ENCODE results near the gene LEFTY1.

Gene LEFTY1

GRCh38 chr1:225871359-225872074 is 17.4 kb downstream of the LEFTY1 start:
- DNase-seq (ENCODE audit: low spot score) = no peak

GRCh38 chr1:225870911-225871310 is 18.0 kb downstream of the LEFTY1 start:
- DNase-seq (ENCODE audit: low spot score) = no peak

GRCh38 chr1:225868631-225869330 is 20.2 kb downstream of the LEFTY1 start:
- no peak for DNase-seq (ENCODE audit: low spot score)

GRCh38 chr1:225866981-225867380 is 22.0 kb downstream of the LEFTY1 start:
- DNase-seq (ENCODE audit: low spot score) = no peak

GRCh38 chr1:225866061-225866837 is 22.7 kb downstream of the LEFTY1 start:
- no peak for DNase-seq (ENCODE audit: low spot score)

GRCh38 chr1:225865514-225865913 is 23.4 kb downstream of the LEFTY1 start:
- DNase-seq (ENCODE audit: low spot score) = no peak

- DNase-seq (ENCODE audit: low spot score) = no peak
These were observed 25.8 kb downstream of the LEFTY1 start for GRCh38 chr1:225863167-225863566.

GRCh38 chr1:225862581-225862950 is 26.4 kb downstream of the LEFTY1 start:
- DNase-seq (ENCODE audit: low spot score) = no peak

GRCh38 chr1:225861834-225862580 is 26.9 kb downstream of the LEFTY1 start:
- no peak for DNase-seq (ENCODE audit: low spot score)

GRCh38 chr1:225860876-225861441 is 28.0 kb downstream of the LEFTY1 start:
- DNase-seq (ENCODE audit: low spot score) = no peak

GRCh38 chr1:225860107-225860506 is 28.8 kb downstream of the LEFTY1 start:
- DNase-seq (ENCODE audit: low spot score) = no peak

- no peak for DNase-seq (ENCODE audit: low spot score)
These were observed 29.8 kb downstream of the LEFTY1 start for GRCh38 chr1:225859151-225859550.

GRCh38 chr1:225857256-225857655 is 31.7 kb downstream of the LEFTY1 start:
- no peak for DNase-seq (ENCODE audit: low spot score)

- DNase-seq (ENCODE audit: low spot score) = no peak
These were observed 33.2 kb downstream of the LEFTY1 start for GRCh38 chr1:225855503-225856300.

GRCh38 chr1:225853441-225853840 is 35.5 kb downstream of the LEFTY1 start:
- no peak for DNase-seq (ENCODE audit: low spot score)

GRCh38 chr1:225852413-225853124 is 36.4 kb downstream of the LEFTY1 start:
- no peak for DNase-seq (ENCODE audit: low spot score)

GRCh38 chr1:225851805-225852204 is 37.1 kb downstream of the LEFTY1 start:
- no peak for DNase-seq (ENCODE audit: low spot score)

- no peak for DNase-seq (ENCODE audit: low spot score)
These were observed 38.6 kb downstream of the LEFTY1 start for GRCh38 chr1:225850370-225850769.

GRCh38 chr1:225849925-225850324 is 39.0 kb downstream of the LEFTY1 start:
- no peak for DNase-seq (ENCODE audit: low spot score)
